IMR-90 (cell line): ENCODE results near the gene NAV2.

Experiments used
- CEBPB ChIP-seq: IDR thresholded peaks from 2 replicates; pipeline ENCODE4 v1.6.1; 2012; ENCODE audit warnings: low read depth, low read length, improper control_type of control experiment
- FOS ChIP-seq: fragments of 150-350 bp; IDR thresholded peaks from 2 replicates; pipeline ENCODE4 v1.6.1; 2016; ENCODE audit warnings: low read depth, low read length
- POLR2A ChIP-seq: IDR thresholded peaks from 2 replicates; pipeline ENCODE4 v1.6.1; 2012; ENCODE audit warnings: mild to moderate bottlenecking, low read depth, low read length
- RAD21 ChIP-seq: IDR thresholded peaks from 2 replicates; pipeline ENCODE4 v1.6.1; 2012; ENCODE audit warnings: low read length, improper control_type of control experiment
- TF ChIP-seq, protein P1 (sequence below): conservative IDR thresholded peaks from 2 replicates; pipeline ENCODE4 v1.5.1; 2012; ENCODE audit warnings: mild to moderate bottlenecking, low read depth, low read length, improper control_type of control experiment
- TF ChIP-seq, protein P2 (sequence below): fragments of 150-350 bp; IDR thresholded peaks from 2 replicates; pipeline ENCODE4 v1.6.1; 2016; ENCODE audit warnings: low read depth, mild to moderate bottlenecking, low read length, moderate library complexity, borderline replicate concordance

DNA sequence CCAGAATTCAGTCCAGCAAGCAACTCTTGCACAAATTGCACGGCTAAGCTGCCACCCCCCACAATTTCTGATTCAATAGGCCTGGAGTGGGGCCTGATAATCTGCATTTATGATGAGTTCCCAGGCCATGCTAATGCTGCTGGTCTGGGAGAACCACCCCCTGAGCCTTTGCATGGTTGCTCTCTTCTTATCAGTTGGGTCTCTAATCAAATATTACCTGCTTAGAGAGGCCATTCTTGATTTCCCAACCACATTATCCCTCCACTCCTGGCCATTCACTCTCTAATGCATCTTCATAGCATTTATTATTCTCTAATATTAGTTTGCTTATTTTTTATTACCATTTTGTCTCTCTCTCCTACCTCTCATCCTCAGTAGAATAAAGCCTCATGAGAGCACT is 99.5 kb downstream of the NAV2 start:
- TF ChIP-seq CEBPB: no peak
- TF ChIP-seq RAD21: no peak
- TF ChIP-seq, protein P1, sequence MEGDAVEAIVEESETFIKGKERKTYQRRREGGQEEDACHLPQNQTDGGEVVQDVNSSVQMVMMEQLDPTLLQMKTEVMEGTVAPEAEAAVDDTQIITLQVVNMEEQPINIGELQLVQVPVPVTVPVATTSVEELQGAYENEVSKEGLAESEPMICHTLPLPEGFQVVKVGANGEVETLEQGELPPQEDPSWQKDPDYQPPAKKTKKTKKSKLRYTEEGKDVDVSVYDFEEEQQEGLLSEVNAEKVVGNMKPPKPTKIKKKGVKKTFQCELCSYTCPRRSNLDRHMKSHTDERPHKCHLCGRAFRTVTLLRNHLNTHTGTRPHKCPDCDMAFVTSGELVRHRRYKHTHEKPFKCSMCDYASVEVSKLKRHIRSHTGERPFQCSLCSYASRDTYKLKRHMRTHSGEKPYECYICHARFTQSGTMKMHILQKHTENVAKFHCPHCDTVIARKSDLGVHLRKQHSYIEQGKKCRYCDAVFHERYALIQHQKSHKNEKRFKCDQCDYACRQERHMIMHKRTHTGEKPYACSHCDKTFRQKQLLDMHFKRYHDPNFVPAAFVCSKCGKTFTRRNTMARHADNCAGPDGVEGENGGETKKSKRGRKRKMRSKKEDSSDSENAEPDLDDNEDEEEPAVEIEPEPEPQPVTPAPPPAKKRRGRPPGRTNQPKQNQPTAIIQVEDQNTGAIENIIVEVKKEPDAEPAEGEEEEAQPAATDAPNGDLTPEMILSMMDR: no peak
- TF ChIP-seq POLR2A: no peak
- no peak for TF ChIP-seq FOS
- TF ChIP-seq, protein P2, sequence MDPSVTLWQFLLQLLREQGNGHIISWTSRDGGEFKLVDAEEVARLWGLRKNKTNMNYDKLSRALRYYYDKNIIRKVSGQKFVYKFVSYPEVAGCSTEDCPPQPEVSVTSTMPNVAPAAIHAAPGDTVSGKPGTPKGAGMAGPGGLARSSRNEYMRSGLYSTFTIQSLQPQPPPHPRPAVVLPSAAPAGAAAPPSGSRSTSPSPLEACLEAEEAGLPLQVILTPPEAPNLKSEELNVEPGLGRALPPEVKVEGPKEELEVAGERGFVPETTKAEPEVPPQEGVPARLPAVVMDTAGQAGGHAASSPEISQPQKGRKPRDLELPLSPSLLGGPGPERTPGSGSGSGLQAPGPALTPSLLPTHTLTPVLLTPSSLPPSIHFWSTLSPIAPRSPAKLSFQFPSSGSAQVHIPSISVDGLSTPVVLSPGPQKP: no peak
